GM18526 (cell line): ENCODE measurements around the gene CPNE4.

Experiments
- POLR2A ChIP-seq: IDR thresholded peaks from 3 replicates; pipeline ENCODE4 v1.6.1; 2011; ENCODE audit not compliant: insufficient read length; ENCODE audit errors: extremely low read depth

CPNE4 gene

DNA sequence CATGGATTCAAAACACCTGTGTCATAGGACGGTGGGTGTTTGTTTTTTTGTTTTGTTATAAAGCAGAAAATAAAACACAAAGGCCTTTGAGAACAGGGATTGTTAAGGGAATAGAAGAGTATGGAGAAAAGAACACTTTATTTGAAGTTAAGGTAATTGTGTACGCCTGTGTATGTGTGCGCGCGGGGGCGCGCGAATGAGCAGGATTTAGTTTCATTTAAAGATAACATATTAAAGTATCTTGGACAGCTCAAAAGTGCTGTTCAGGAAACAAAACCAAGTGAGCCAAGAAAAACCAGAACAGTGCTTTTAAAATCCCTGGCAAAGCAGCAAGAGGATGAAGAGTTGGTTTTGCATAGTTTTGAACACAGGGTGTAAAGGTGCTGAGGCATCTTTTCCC is 1.9 kb downstream of the CPNE4 start:
- no peak for TF ChIP-seq POLR2A

DNA sequence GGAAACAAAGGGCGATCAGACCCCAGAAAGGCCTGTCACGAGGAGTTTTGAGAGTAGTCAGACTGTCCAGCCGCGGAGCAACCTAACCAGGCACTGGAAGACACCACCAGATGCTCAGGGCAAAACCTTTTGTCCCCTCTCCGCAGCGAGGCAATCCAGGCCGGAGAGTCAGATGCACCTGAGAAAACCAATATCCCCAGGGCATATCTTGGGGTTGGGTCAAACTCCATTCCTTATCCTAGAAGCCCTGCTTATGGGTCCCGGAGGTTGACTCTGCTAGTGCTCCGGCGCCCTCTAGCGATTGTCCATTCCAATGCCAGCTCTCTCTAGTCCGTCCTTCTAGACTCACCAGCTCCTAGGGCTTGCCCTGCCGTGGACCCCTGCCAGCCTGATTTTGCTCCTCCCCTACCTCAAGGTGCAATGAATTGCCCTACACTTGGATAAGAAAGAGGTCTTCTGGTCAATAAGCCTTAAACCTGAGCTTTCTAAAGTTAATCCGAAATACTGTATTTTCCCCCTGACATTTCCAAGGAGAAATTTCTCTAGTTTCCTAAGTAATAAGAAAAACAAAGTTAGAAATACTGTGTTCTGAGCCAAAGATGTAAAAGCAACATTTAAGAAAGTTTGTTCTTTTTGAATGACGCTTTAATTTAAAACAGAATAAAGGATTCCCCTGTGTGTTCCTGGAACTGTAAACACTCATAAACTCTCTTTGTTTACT is 5.5 kb downstream of the CPNE4 start:
- TF ChIP-seq POLR2A: no peak

DNA sequence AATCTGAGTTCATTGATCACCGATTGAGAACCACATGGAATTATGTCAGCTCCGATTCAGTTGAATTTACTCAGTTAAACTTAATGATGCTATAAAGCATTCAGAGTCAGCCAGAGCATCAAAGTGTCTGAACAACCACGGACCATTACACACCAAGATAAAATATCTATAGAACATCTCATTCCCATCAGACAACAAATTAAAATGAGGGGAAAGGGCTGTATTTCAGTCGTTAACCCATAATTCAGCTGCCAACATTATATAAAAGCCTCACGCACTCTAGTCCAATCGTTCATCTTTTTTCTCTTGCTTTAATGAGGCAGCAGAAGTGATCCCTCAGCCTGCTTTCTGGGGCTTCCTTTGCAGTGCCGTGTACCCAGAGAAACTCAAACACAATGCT is 11.9 kb downstream of the CPNE4 start:
- TF ChIP-seq POLR2A: no peak

DNA sequence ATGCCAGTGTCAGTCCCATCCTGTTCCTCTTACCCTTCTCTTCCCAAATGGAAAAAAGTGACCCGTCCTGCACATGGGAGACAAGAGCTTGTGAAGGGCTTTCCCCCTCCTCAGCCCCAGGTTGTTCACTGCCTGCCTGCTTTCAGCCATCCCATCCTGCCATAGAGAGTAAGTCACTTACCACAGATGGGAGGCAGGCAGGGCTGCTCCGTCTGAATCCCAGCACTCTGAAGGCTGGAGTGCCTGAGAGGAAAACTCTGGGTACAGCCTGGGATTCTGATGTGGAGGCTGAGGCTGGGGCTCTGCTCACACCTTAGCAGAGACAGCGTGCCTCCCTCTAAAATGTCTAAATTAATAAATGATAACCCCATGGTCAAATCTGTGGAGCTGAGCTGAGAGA is 14.8 kb downstream of the CPNE4 start:
- TF ChIP-seq POLR2A: no peak

DNA sequence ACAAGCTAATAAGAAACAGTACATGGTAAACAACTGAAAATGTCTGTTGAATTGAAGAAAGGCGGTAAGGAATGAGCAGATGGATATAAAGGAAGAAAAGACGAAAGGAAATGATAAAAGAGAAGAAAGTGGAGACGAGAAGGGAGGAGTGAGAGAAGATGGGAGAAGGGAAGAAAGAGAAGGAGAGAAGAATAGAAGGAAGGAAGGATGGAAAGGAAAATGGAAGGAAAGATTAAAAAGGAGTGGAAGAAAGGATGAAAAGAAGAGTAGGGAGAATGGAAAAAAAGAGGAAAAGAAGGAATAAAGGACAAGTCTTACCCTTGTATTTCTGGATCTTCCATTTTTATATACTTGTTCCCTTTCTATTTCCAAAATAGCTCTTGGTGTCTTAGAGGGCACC is 17.7 kb downstream of the CPNE4 start:
- TF ChIP-seq POLR2A: no peak

DNA sequence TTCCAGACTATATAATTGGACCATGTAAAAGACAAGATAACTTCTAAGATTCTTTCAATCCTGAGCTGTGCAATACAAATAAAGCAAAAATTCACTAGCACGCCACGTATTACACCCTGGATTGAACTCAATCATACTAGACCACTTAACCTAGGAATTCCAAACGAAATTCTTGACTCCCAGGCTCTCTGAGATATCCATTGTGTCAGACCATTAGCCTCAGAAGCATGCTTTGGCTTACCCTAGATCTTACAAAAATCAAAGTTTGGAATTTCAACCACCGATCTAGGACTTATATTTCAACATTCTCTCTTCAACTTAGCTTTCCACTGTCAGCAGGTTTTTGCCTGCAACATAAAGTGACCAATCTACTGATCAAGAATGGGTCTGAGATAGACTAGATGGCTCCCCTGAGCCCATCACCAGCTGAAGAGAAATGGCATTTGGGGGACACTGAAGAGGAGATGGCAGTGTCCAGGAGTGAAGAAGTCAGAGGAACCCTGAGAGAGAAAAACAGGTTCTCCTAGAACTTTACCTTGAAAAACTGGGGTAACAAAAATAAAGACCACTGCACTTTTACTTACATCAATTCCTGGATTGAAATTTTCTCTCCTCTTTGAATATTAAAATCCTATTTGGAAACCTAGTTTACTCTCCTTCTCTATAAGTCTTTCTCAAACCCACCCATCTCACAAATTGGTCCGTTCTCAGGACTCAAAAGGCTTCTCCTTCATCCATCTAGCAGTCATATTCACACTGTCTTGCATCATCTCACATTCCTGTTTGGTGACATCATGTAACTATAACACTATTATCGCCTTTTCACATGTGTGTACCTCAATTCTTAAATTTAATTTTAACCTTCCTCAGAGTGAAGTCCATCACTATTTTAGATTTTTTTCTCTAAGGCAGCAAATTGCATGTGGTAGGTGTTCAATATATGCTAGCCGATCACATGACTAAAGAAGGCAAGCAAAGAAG is 18.5 kb downstream of the CPNE4 start:
- no peak for TF ChIP-seq POLR2A

DNA sequence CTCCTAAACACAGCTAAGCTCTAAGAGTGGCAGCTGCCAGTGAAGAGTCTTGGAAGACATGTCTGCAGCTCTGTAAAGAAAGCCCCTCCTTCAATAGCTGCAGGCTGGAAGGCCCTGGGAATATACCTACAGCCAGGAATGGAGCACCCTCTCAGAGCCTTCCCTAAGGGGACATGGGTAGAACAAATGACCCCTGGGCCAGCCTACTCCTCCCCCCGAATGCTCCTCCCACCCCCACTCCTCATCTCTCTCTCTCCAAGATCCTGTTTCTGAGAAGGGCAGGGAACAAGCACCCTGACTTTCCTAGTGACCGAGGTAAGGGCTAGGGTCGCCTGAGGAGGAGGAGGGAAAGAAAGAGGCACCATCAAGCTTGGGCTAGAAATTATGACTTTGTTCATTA is 20.7 kb downstream of the CPNE4 start:
- TF ChIP-seq POLR2A: no peak

DNA sequence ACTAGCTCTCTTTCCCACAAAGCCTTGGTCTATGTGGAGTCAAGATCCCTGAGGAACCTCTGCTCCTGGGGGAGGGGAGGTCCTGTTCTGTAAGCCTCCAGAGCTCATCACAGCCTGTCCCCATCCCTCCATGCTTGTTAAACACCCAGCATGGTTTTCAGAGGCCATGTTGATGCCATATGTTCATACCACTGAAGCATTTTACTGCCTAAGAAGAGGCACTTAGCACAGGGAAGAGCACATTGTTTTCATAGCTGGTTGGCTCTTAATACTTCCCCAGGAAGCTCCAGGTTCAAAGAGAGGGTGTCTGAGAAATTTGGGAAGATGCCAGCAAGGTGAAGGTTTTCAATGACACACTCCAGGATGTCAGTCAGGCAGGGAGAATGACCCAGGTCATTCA is 25.6 kb downstream of the CPNE4 start:
- no peak for TF ChIP-seq POLR2A

DNA sequence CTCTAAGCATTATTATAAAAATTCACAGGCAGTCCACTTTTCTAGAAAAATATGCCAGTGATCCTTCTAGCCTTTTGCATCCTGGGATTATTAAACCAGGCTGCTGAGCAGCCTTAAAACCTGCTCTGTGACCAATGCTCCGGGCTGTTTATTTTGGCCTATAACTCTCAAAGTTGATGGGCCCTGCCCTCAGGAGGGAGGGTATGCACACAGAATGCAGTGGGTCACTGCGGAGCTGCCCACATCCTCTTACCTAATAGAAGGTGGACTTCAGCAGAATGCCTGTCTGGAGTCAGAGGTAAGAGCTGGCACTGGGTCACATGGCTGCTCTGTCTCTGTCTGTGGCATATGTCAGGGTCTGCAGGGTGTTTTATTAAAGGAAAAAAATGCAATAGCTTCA is 26.0 kb downstream of the CPNE4 start:
- no peak for TF ChIP-seq POLR2A

DNA sequence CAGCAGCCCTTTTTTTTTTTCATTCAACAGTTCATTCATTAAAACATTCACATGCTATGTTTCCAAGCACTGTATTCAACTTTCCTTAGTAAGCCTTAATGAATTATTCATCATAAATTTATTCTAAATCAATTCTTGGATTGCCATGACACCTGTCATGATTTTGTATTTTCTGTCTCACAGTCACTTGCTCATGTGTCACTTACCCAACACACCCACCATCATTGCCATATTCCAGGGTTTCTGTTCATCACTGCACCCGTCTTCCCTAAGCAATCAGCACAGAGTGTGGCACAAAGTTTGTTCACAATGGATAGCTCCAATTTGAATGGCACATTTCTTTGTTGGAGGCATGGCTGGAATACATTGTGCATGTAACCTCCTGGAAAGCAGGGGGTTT is 27.2 kb downstream of the CPNE4 start:
- no peak for TF ChIP-seq POLR2A

DNA sequence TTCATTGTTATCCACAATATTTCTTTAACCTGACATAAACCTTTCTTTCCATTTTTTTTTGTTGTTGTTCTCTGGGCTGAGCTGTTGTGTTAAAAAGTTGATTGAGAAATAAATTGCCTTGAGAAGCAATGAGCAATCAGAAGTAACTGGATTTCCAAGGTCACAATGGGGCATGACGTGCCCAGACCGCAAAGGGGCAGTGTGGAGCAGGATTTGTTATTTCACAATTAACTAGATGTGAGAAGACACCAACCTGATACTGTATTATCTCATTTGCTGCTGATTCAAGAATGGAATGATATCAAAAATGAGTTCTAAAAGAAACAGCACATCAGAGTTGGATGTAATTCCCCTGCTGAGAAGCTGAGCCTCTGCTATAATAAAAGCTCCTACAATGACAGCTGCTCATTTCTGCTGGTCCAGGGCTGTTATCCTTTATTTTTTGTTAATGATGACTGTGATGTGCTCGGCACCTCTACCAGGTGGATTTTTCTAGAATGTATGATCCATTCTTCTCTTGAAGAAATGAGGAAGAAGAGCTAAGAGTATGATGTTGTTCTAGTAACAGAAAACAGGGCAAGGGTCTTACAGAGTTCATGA is 28.1 kb downstream of the CPNE4 start:
- no peak for TF ChIP-seq POLR2A

DNA sequence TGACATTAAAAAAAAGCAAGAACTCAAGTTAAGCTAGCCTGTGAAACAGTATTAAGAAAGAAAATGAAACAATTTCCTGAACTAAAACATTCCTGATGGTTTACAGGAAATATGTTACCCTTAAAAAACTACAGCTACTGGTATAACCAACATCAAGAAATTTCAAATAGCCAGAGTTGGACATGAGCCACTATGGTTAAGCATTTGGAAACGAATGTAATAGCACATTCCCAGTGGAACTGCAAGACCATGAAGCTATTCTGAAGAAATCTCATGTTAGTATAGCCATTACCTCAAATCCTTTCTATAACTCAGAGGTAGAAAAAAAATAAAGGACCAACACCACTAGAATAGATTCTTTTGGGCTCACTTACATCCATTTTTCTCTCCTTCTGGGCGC is 30.2 kb downstream of the CPNE4 start:
- TF ChIP-seq POLR2A: no peak

DNA sequence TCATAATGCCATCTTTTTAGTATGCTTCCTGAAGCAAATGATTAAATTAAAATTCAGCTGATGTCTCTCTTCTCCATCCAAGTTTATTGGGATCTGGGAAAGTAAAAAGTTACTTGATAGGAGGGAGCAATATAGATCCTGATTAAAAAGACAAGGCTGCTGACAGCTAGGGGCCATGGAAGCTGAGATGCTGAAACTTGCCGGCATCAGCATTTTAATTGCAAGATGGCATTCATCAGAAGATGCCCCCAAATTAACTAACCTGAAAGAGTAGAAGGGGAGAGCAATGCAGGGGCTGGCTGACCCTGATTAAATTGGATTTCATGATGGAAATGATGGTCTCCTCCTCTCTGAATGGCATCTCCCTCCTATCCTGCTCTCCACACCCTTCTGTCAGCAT is 31.1 kb downstream of the CPNE4 start:
- no peak for TF ChIP-seq POLR2A

DNA sequence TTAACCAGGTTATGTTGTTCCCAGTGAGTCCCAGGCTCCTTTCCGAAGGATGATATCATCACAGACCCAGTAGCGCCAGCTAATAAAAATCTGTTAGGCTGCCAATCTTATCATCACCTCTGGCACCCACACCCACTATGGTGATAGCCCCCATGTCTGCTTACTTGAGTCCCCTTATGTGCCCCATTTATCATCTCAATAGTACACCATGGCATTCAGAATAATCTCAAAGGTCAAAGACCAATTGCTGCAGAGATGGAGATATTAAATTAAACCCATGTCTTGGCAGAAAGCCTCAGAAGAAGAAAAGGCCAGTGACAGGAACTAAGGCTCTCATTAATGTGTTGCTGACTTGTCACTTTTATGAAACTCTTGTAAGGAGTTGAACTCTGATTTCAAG is 32.8 kb downstream of the CPNE4 start:
- no peak for TF ChIP-seq POLR2A

DNA sequence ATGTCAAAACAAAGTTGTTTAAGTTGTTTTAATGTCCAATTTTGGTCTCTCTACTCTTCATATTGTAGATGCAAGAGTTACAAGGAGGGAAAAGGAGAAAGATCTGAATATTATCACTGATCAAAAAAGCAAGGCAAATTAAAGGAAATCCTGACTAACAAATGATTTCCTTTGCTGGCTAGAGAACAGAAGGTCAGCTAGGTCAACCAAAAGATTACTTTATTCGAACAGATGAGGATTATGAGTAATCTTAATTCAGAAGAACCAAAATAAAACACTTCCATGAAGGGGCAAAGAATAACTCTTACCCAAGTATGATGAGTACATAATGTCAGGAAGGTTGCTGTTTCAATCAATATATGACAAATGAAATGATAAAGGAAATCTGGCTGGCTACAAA is 33.8 kb downstream of the CPNE4 start:
- no peak for TF ChIP-seq POLR2A

DNA sequence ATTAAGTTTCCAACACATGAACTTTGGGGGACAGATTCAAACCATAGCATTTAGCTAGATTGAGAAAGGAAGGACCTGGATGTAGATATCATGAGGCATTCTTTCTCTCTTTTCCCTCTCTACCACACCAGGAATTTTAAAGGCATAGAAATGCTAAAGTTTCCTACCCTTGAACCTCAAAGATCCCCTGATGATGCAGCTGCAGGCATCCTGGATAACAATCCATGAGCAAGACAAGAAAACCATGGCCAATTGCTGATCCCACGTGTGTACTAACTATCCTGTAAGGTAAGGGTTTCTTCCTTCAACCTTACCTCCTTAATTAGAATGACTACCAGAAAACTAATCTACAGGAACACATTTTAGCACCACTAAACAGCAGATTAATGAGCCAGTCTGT is 36.8 kb downstream of the CPNE4 start:
- no peak for TF ChIP-seq POLR2A

DNA sequence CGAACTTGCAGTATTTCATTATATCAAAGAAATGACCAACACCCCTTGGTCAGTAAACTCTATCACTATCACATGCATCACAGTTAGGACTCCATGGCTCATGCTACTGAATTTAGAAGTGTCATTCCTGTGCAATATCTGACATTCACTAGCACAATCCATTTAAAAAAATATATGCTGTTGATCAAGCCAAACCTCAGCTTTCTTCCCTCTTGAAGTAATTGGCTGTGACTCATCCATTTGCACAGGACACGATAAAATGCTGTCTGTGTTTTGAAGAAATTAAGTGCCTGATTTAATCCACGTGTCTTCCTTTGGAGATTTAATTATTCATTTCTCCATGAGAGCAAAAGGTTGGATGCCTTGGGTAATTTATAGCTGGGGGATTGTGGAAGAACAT is 38.9 kb downstream of the CPNE4 start:
- TF ChIP-seq POLR2A: no peak

DNA sequence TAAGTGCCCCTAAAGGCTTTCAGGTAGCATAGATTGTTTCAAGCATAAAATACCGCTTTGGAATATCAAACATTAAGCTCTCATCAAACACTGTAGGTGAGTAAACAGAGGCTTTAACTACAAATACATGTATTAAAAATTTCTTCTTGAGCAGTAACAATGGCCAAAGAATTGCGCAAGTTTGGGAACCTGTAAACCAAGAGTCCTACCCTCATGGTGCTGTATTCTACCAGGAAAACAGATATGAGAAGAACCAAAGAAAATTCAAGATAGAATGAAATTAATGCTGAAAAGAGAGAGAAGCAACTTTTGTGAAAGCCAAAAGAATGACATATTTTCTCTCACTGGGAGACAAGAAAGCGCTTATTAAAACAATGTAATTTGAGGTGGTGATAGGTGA is 45.5 kb downstream of the CPNE4 start:
- no peak for TF ChIP-seq POLR2A
